GM21367 (cell line): ENCODE measurements around the gene AMDHD1.
"Not testable (repeated sequence)": the region's sequence is repeated elsewhere in the genome, so short reads cannot be mapped to it uniquely, and the experiment has no call there.

ENCODE experiments used
- ATAC-seq: cut with Tn5 transposase; IDR thresholded peaks from one replicate; pipeline ENCODE4 v1.9.1; 2021; ENCODE audit not compliant: unreplicated experiment

Gene AMDHD1

GRCh38 chr12:95962222-95962621 lies 19.1 kb downstream of the AMDHD1 start:
- no peak for ATAC-seq

- ATAC-seq = no peak
These were observed 20.0 kb downstream of the AMDHD1 start for GRCh38 chr12:95963096-95963495.

- no peak for ATAC-seq
These were observed 23.2 kb downstream of the AMDHD1 start for GRCh38 chr12:95966287-95966870.

GRCh38 chr12:95967301-95967700 lies 24.2 kb downstream of the AMDHD1 start:
- no peak for ATAC-seq

- ATAC-seq = not testable (repeated sequence)
These were observed 26.0 kb downstream of the AMDHD1 start for GRCh38 chr12:95969116-95969515.

- ATAC-seq = no peak
These were observed 27.8 kb downstream of the AMDHD1 start for GRCh38 chr12:95970905-95971304.

- no peak for ATAC-seq
These were observed 29.8 kb downstream of the AMDHD1 start for GRCh38 chr12:95972832-95973456.

GRCh38 chr12:95974358-95974757 lies 31.2 kb downstream of the AMDHD1 start:
- ATAC-seq = no peak

- ATAC-seq = no peak
These were observed 32.4 kb downstream of the AMDHD1 start for GRCh38 chr12:95975491-95975890.

- ATAC-seq = no peak
These were observed 33.3 kb downstream of the AMDHD1 start for GRCh38 chr12:95976416-95976832.

- ATAC-seq = no peak
These were observed 34.7 kb downstream of the AMDHD1 start for GRCh38 chr12:95977764-95978305.

- no peak for ATAC-seq
These were observed 35.2 kb downstream of the AMDHD1 start for GRCh38 chr12:95978351-95978750.

- no peak for ATAC-seq
These were observed 35.6 kb downstream of the AMDHD1 start for GRCh38 chr12:95978774-95979173.

- no peak for ATAC-seq
These were observed 37.3 kb downstream of the AMDHD1 start for GRCh38 chr12:95980437-95980836.

GRCh38 chr12:95982602-95983001 lies 39.5 kb downstream of the AMDHD1 start:
- ATAC-seq = no peak

GRCh38 chr12:95984682-95985081 lies 41.6 kb downstream of the AMDHD1 start:
- no peak for ATAC-seq

- no peak for ATAC-seq
These were observed 43.8 kb downstream of the AMDHD1 start for GRCh38 chr12:95986635-95987570.

GRCh38 chr12:95988506-95989275 lies 45.6 kb downstream of the AMDHD1 start:
- ATAC-seq = no peak

GRCh38 chr12:95989504-95990123 lies 46.5 kb downstream of the AMDHD1 start:
- ATAC-seq = no peak

GRCh38 chr12:95990136-95990535 lies 47.0 kb downstream of the AMDHD1 start:
- ATAC-seq = no peak
